ENCODE results near the gene CSH1. TPM values are rescaled to one million over a fixed set of nuclear protein-coding genes. Genes with fewer than 3 reads are reported as not detected.
"Not testable (repeated sequence)": the region's sequence is repeated elsewhere in the genome, so short reads cannot be mapped to it uniquely, and the experiment has no call there.

The CSH1 gene
- polyA plus RNA-seq, 1 donor, result 0.30 TPM

DNA sequence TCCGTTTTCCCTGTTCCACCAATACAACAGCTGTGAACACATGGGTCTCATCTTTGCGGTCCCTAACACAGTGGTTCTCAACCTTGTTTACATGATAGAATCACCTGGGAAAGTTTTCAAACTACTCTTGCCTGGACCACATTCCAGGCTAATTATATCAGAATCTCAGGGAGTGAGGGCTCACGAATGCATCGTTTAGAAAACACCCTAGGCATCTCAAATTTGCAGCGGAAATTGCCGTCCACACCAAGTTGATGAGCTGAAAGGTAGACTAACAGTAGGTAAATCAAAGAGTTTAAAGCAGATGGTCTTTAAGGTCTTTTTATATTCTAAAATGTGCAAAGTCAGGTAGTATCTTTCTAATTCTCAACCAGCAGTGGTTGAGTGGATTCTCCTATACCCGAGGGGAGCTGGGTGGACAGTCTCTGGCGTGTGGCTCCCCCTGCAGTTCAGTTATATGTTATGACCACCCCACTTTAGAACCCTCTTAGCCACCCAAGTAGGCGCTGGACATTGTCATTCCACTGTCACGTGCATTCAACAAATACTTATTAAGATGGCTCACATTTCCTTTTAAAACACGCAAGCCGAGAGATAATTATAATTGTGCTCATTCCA is 10.9 kb upstream of the CSH1 start:
- not testable (repeated sequence) for H3K4me3 ChIP-seq (ENCODE audit: low read length); H3K9me3 ChIP-seq (ENCODE audit: control insufficient read depth, low read depth, low read length); H3K4me1 ChIP-seq (ENCODE audit: control insufficient read depth, insufficient read depth, low read length); H3K27ac ChIP-seq (ENCODE audit: low read length); H3K36me3 ChIP-seq (ENCODE audit: control insufficient read depth, insufficient read depth, low read length); DNase-seq
- H3K27me3 ChIP-seq (ENCODE audit: control insufficient read depth, insufficient read depth, low read length), result peaks cover 12% of the 10 kb centered on the region
- no CpG with 5 or more reads among the region's 12 CpGs for WGBS (ENCODE audit: insufficient coverage, low lambda C conversion rate)

DNA sequence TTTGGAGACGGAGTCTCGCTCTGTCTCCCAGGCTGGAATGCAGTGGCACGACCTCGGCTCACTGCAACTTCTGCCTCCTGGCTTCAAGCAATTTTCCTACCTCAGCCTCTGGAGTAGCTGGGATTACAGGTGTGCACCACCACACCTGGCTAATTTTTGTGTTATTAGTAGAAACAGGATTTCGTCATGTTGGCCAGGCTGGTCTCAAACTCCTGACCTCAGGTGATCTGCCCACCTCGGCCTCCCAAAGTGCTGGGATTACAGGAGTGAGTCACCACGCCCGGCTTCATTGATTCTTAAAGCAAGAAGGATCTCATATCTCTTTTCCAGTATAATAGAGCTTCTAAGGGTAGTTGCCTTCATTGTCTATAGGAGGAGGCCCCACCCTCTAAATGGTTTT is 8.4 kb upstream of the CSH1 start:
- H3K27ac ChIP-seq (ENCODE audit: low read length), result not testable (repeated sequence)

DNA sequence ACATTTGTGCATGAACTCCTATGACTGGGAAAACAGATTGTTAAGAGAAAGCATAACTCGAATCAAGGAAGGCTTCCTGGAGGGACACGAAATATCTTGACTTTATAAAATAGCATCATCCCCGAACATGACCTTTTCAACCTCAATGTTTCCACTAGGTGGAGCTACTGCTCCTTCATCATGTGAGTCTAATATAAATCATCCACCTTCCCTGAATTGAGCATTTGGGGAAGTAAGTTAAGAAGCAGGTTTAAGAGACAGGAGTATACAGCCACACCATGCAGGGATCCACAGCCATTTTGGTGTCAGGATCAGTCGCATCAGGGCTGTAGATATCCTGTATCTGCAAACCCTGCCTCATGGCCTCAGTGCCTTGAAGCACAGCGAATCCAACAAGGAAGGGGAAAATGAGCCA is 7.4 kb upstream of the CSH1 start:
- WGBS (ENCODE audit: insufficient coverage, low lambda C conversion rate), result no CpG with 5 or more reads among the region's 5 CpGs
- H3K36me3 ChIP-seq (ENCODE audit: control insufficient read depth, insufficient read depth, low read length); H3K9me3 ChIP-seq (ENCODE audit: control insufficient read depth, low read depth, low read length); DNase-seq; H3K27ac ChIP-seq (ENCODE audit: low read length); H3K4me1 ChIP-seq (ENCODE audit: control insufficient read depth, insufficient read depth, low read length); H3K4me3 ChIP-seq (ENCODE audit: low read length); H3K27me3 ChIP-seq (ENCODE audit: control insufficient read depth, insufficient read depth, low read length): not testable (repeated sequence)

More for the DNA sequence above, 8.4 kb upstream of the CSH1 start:
- not testable (repeated sequence) for H3K36me3 ChIP-seq (ENCODE audit: control insufficient read depth, insufficient read depth, low read length); DNase-seq; H3K9me3 ChIP-seq (ENCODE audit: control insufficient read depth, low read depth, low read length); H3K27me3 ChIP-seq (ENCODE audit: control insufficient read depth, insufficient read depth, low read length); H3K4me1 ChIP-seq (ENCODE audit: control insufficient read depth, insufficient read depth, low read length); H3K4me3 ChIP-seq (ENCODE audit: low read length)
- no CpG with 5 or more reads among the region's 8 CpGs for WGBS (ENCODE audit: insufficient coverage, low lambda C conversion rate)

DNA sequence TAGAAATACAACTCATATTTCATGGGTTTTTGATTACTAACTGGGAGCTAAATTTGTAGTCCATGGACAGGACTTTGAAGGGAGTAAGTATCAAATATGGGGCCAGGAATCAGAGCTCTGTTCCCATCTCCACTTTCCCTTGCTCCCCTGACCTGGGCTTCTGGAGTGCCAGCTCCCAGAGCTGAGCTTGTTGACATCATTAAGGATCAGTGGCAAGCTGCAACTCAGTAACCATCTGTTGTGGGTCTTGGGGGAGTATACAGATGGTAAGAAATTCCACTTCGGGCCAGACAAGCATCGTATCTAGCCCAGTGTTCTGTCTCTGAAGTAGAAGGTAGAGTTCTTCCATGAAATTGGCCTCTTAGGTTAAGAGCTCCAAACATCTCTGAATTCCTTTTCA is 5.6 kb upstream of the CSH1 start:
- H3K4me3 ChIP-seq (ENCODE audit: low read length); H3K27ac ChIP-seq (ENCODE audit: low read length); H3K27me3 ChIP-seq (ENCODE audit: control insufficient read depth, insufficient read depth, low read length); H3K4me1 ChIP-seq (ENCODE audit: control insufficient read depth, insufficient read depth, low read length); DNase-seq; H3K9me3 ChIP-seq (ENCODE audit: control insufficient read depth, low read depth, low read length); H3K36me3 ChIP-seq (ENCODE audit: control insufficient read depth, insufficient read depth, low read length): not testable (repeated sequence)
- WGBS (ENCODE audit: insufficient coverage, low lambda C conversion rate), result no CpG with 5 or more reads among the region's 2 CpGs

- not testable (repeated sequence) for H3K4me1 ChIP-seq (ENCODE audit: control insufficient read depth, insufficient read depth, low read length); DNase-seq; H3K27me3 ChIP-seq (ENCODE audit: control insufficient read depth, insufficient read depth, low read length); H3K4me3 ChIP-seq (ENCODE audit: low read length); H3K36me3 ChIP-seq (ENCODE audit: control insufficient read depth, insufficient read depth, low read length); H3K27ac ChIP-seq (ENCODE audit: low read length); H3K9me3 ChIP-seq (ENCODE audit: control insufficient read depth, low read depth, low read length)
- WGBS (ENCODE audit: insufficient coverage, low lambda C conversion rate), result no CpG with 5 or more reads among the region's 6 CpGs
Observed at GRCh38 chr17:63898899-63899798, 2.8 kb upstream of the CSH1 start.

DNA sequence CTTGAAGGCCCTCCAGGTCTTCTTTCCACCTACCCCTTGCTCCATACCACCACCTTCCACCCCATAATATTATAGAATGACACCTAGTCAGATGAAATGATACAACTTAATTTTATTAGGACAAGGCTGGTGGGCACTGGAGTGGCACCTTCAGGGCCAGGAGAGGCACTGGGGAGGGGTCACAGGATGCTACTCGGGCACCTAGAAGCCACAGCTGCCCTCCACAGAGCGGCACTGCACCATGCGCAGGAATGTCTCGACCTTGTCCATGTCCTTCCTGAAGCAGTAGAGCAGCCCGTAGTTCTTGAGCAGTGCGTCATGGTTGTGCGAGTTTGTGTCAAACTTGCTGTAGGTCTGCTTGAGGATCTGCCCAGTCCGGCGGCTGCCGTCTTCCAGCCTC is 1.6 kb downstream of the CSH1 start:
- H3K27me3 ChIP-seq (ENCODE audit: control insufficient read depth, insufficient read depth, low read length); H3K9me3 ChIP-seq (ENCODE audit: control insufficient read depth, low read depth, low read length); DNase-seq; H3K4me1 ChIP-seq (ENCODE audit: control insufficient read depth, insufficient read depth, low read length); H3K4me3 ChIP-seq (ENCODE audit: low read length); H3K27ac ChIP-seq (ENCODE audit: low read length); H3K36me3 ChIP-seq (ENCODE audit: control insufficient read depth, insufficient read depth, low read length): not testable (repeated sequence)
- WGBS (ENCODE audit: insufficient coverage, low lambda C conversion rate), result no CpG with 5 or more reads among the region's 10 CpGs

- not testable (repeated sequence) for H3K4me1 ChIP-seq (ENCODE audit: control insufficient read depth, insufficient read depth, low read length); DNase-seq; H3K4me3 ChIP-seq (ENCODE audit: low read length); H3K27me3 ChIP-seq (ENCODE audit: control insufficient read depth, insufficient read depth, low read length); H3K9me3 ChIP-seq (ENCODE audit: control insufficient read depth, low read depth, low read length); H3K27ac ChIP-seq (ENCODE audit: low read length); H3K36me3 ChIP-seq (ENCODE audit: control insufficient read depth, insufficient read depth, low read length)
- no CpG with 5 or more reads among the region's 3 CpGs for WGBS (ENCODE audit: insufficient coverage, low lambda C conversion rate)
Observed at GRCh38 chr17:63894021-63894420, 2.4 kb downstream of the CSH1 start.

- H3K27me3 ChIP-seq (ENCODE audit: control insufficient read depth, insufficient read depth, low read length); H3K36me3 ChIP-seq (ENCODE audit: control insufficient read depth, insufficient read depth, low read length); H3K4me3 ChIP-seq (ENCODE audit: low read length); H3K4me1 ChIP-seq (ENCODE audit: control insufficient read depth, insufficient read depth, low read length); DNase-seq; H3K9me3 ChIP-seq (ENCODE audit: control insufficient read depth, low read depth, low read length); H3K27ac ChIP-seq (ENCODE audit: low read length): not testable (repeated sequence)
- WGBS (ENCODE audit: insufficient coverage, low lambda C conversion rate), result no CpG with 5 or more reads among the region's 11 CpGs
Observed at GRCh38 chr17:63892316-63893037, 3.9 kb downstream of the CSH1 start.

DNA sequence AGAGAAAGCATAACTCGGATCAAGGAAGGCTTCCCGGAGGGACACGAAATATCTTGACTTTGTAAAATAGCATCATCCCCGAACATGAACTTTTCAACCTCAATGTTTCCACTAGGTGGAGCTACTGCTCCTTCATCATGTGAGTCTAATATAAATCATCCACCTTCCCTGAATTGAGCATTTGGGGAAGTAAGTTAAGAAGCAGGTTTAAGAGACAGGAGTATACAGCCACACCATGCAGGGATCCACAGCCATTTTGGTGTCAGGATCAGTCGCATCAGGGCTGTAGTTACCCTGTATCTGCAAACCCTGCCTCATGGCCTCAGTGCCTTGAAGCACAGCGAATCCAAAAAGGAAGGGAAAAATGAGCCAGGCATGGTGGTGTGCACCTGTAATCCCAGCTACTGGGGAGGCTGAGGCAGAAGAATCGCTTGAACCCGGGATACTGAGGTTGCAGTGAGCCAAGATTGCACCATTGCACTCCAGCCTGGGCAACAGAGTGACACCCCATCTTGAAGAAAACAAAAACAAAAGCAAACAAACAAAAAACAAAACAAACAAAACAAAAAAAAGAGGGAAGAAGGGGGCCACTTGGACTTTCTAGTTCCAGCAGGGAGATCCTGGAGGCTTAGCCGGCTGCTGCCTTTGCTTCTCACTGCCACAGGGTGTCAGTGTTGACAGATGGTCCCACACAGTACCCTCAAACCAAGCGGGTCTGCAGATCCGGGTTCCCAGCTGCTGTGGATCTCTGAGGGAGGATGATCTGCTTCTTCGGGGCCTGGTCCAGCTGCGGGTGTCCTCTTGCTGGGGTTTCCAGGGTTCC is 7.1 kb downstream of the CSH1 start:
- H3K4me3 ChIP-seq (ENCODE audit: low read length); DNase-seq; H3K36me3 ChIP-seq (ENCODE audit: control insufficient read depth, insufficient read depth, low read length); H3K4me1 ChIP-seq (ENCODE audit: control insufficient read depth, insufficient read depth, low read length); H3K27ac ChIP-seq (ENCODE audit: low read length); H3K27me3 ChIP-seq (ENCODE audit: control insufficient read depth, insufficient read depth, low read length); H3K9me3 ChIP-seq (ENCODE audit: control insufficient read depth, low read depth, low read length): not testable (repeated sequence)
- WGBS (ENCODE audit: insufficient coverage, low lambda C conversion rate), result no CpG with 5 or more reads among the region's 13 CpGs

- H3K9me3 ChIP-seq (ENCODE audit: control insufficient read depth, low read depth, low read length); H3K36me3 ChIP-seq (ENCODE audit: control insufficient read depth, insufficient read depth, low read length); H3K27me3 ChIP-seq (ENCODE audit: control insufficient read depth, insufficient read depth, low read length); DNase-seq; H3K4me3 ChIP-seq (ENCODE audit: low read length); H3K27ac ChIP-seq (ENCODE audit: low read length); H3K4me1 ChIP-seq (ENCODE audit: control insufficient read depth, insufficient read depth, low read length): not testable (repeated sequence)
- WGBS (ENCODE audit: insufficient coverage, low lambda C conversion rate), result 100% methylated on average over 4 of the region's 11 CpGs
Observed at GRCh38 chr17:63885119-63885518, 11.3 kb downstream of the CSH1 start.

Measured in large intestine (tissue), 3 donors.